HL-60 (cell line): Measurements from ENCODE around the gene EPS8L3.

Source experiments
- DNase-seq, 2 experiments: peaks; one replicate each; pipeline ENCODE4 v3.0.0-alpha.2; 2010 to 2020; ENCODE audit warnings: low read depth in 1 of 2, low spot score in 1 of 2
- H3K27ac ChIP-seq: fragments of 250-450 bp; sonication (Bioruptor Pico); replicated peaks from 2 replicates; pipeline ENCODE4 v1.5.1; 2020; ENCODE audit warnings: mild to moderate bottlenecking, moderate library complexity
- H3K27me3 ChIP-seq: fragments of 250-450 bp; sonication (Bioruptor Pico); 2 replicates; pipeline ENCODE4 v1.5.1; 2021; ENCODE audit warnings: mild to moderate bottlenecking, moderate library complexity; ENCODE audit not compliant: insufficient read depth, poor library complexity, severe bottlenecking
- H3K4me3 ChIP-seq: replicated peaks from 2 replicates; pipeline ENCODE4 v1.5.1; 2011; ENCODE audit warnings: mild to moderate bottlenecking, control low read depth, low read length; ENCODE audit not compliant: insufficient read depth
- GABPA ChIP-seq: IDR thresholded peaks from 2 replicates; pipeline ENCODE4 v1.6.1; 2012; ENCODE audit warnings: low read depth
- POLR2AphosphoS5 ChIP-seq: IDR thresholded peaks from 2 replicates; pipeline ENCODE4 v1.6.1; 2012; ENCODE audit warnings: low read depth
- REST ChIP-seq: IDR thresholded peaks from 2 replicates; pipeline ENCODE4 v1.6.1; 2012; ENCODE audit warnings: low read depth; ENCODE audit not compliant: insufficient replicate concordance
- SPI1 ChIP-seq: IDR thresholded peaks from 2 replicates; pipeline ENCODE4 v1.6.1; 2012; ENCODE audit warnings: low read depth, mild to moderate bottlenecking, borderline replicate concordance
- TF ChIP-seq, protein P1 (sequence below): IDR thresholded peaks from one replicate; pipeline ENCODE4 v1.5.1; 2011; ENCODE audit warnings: low read length, control low read depth, inconsistent platforms; ENCODE audit not compliant: insufficient read depth

Gene EPS8L3

GRCh38 chr1:109771712-109772657 is 8.3 kb upstream of the EPS8L3 start:
- no peak overlapping the region for H3K27ac ChIP-seq
- no peaks in the 10 kb centered on the region for H3K27me3 ChIP-seq
- no peak for DNase-seq
- no peak overlapping the region for H3K4me3 ChIP-seq
- TF ChIP-seq GABPA (no peak), POLR2AphosphoS5 (no peak), REST (no peak), SPI1 (no peak)
- TF ChIP-seq, protein P1, sequence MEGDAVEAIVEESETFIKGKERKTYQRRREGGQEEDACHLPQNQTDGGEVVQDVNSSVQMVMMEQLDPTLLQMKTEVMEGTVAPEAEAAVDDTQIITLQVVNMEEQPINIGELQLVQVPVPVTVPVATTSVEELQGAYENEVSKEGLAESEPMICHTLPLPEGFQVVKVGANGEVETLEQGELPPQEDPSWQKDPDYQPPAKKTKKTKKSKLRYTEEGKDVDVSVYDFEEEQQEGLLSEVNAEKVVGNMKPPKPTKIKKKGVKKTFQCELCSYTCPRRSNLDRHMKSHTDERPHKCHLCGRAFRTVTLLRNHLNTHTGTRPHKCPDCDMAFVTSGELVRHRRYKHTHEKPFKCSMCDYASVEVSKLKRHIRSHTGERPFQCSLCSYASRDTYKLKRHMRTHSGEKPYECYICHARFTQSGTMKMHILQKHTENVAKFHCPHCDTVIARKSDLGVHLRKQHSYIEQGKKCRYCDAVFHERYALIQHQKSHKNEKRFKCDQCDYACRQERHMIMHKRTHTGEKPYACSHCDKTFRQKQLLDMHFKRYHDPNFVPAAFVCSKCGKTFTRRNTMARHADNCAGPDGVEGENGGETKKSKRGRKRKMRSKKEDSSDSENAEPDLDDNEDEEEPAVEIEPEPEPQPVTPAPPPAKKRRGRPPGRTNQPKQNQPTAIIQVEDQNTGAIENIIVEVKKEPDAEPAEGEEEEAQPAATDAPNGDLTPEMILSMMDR: no peak

- Histone ChIP-seq H3K4me3 (no peak overlapping the region), H3K27me3 (no peaks in the 10 kb centered on the region), H3K27ac (no peak overlapping the region)
- no peak for DNase-seq
- TF ChIP-seq SPI1 (no peak), POLR2AphosphoS5 (no peak), GABPA (no peak), REST (no peak)
- TF ChIP-seq, protein P1: no peak
Measured at GRCh38 chr1:109770331-109771095, 6.8 kb upstream of the EPS8L3 start.

- Histone ChIP-seq H3K27me3 (no peaks in the 10 kb centered on the region), H3K27ac (no peak overlapping the region), H3K4me3 (no peak overlapping the region)
- DNase-seq: no peak
- no peak for TF ChIP-seq REST
- no peak for TF ChIP-seq GABPA
- no peak for TF ChIP-seq SPI1
- TF ChIP-seq POLR2AphosphoS5: no peak
- TF ChIP-seq, protein P1: no peak
Measured at GRCh38 chr1:109769330-109770078, 5.8 kb upstream of the EPS8L3 start.
